GM10248 (cell line): ENCODE measurements around the gene NLGN2.

Source experiments
- CTCF ChIA-PET: fragments of 300-600 bp; sonication (Branson Sonifier 250); formaldehyde crosslinking; extraction: SDS; loops from one replicate; lab custom pipeline; 2021; ENCODE audit warnings: antibody characterized with exemption; lab: Yijun Ruan, JAX
- POLR2A ChIA-PET: fragments of 350-650 bp; sonication (Branson Sonifier 250); formaldehyde crosslinking; extraction: SDS; loops from one replicate; lab custom pipeline; 2020; ENCODE audit warnings: antibody characterized with exemption; lab: Yijun Ruan, JAX
- DNase-seq: peaks from one replicate; pipeline ENCODE4 v3.0.0; 2012; ENCODE audit errors: extremely low spot score
- TF ChIP-seq, protein P1 (sequence below): IDR thresholded peaks from 2 replicates; pipeline ENCODE4 v1.5.1; 2012; ENCODE audit warnings: mild to moderate bottlenecking, low read depth; ENCODE audit errors: extremely low read depth, missing control alignments, control extremely low read depth

The NLGN2 gene

DNA sequence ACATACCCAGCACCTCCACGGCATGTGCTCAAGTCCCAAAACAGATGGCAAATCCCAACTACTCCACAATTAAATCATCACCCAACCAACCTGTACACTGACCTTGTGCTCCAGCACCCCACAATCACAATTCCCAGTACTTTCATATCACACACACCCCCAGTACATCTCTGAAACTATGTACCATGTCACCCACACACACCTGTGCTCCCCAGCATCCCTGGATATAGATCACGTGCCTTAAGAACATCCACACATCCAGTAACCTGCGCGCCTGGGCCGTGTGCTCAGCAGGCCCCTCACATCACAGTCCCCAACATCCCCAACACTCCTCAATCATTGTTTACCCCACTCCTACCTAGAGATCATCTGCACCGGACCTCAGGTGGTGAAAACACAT, 2.1 kb downstream of the NLGN2 start:
- POLR2A ChIA-PET = no interaction called here
- DNase-seq = no peak
- TF ChIP-seq, protein P1, sequence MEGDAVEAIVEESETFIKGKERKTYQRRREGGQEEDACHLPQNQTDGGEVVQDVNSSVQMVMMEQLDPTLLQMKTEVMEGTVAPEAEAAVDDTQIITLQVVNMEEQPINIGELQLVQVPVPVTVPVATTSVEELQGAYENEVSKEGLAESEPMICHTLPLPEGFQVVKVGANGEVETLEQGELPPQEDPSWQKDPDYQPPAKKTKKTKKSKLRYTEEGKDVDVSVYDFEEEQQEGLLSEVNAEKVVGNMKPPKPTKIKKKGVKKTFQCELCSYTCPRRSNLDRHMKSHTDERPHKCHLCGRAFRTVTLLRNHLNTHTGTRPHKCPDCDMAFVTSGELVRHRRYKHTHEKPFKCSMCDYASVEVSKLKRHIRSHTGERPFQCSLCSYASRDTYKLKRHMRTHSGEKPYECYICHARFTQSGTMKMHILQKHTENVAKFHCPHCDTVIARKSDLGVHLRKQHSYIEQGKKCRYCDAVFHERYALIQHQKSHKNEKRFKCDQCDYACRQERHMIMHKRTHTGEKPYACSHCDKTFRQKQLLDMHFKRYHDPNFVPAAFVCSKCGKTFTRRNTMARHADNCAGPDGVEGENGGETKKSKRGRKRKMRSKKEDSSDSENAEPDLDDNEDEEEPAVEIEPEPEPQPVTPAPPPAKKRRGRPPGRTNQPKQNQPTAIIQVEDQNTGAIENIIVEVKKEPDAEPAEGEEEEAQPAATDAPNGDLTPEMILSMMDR = no peak
- CTCF ChIA-PET = no interaction called here

DNA sequence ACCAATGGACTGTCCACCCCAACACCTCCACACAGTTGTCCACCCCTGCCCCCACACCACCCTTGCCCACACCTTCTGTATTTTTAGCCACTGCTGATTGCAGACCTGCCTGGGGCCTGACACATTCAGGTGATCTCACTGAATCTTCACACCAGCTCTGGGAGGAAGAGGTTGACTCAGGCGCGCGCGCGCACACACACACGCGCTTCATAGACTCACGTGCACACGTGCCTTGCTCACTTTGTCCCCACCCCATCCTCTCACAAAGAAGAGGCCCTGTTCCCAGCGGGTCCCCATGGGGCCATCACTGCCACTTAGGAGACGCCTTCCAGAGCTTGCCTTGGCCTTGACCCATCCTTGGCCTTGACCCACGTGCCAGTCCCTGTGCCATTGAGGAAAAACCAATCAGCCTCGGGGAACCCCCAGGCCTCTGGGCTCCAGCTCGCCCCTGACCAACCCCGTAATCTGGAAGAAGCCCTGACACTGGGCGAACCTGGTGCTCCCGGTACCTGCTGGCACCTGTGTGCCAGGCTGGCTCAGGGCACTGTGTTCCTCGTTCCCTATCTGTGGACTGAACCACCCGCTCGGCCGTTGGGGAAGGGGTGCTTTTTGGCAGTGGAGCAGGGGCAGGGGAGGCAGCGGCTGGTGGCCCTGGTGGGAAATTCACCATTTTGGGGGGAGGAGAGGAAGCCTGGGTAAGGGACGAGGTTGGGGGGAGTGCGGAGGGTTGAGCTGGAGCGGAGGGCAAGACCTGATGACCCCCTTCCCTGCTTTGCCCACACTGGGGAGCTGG, 3.2 kb downstream of the NLGN2 start:
- TF ChIP-seq, protein P1 = no peak
- CTCF ChIA-PET = no interaction called here
- DNase-seq = no peak
- POLR2A ChIA-PET = no interaction called here

DNA sequence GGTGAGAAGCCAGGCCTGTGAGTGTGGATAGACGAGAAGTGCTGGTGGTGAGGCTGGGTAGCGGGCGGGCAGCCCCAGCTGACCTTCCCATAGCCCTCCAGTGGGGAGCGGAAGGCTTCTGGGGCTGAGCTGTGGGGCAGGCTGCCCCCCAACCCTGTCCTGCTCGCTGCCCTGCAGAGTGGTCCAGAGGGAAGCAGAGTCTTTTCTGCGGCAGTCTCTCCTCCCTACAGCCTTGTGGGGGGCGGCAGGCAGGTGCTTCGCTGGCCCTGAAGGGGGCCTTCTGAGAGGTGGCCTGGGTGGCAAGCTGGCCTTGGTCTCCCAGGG, 3.7 kb downstream of the NLGN2 start:
- CTCF ChIA-PET = no interaction called here
- DNase-seq = no peak
- POLR2A ChIA-PET = no interaction called here
- TF ChIP-seq, protein P1 = no peak

DNA sequence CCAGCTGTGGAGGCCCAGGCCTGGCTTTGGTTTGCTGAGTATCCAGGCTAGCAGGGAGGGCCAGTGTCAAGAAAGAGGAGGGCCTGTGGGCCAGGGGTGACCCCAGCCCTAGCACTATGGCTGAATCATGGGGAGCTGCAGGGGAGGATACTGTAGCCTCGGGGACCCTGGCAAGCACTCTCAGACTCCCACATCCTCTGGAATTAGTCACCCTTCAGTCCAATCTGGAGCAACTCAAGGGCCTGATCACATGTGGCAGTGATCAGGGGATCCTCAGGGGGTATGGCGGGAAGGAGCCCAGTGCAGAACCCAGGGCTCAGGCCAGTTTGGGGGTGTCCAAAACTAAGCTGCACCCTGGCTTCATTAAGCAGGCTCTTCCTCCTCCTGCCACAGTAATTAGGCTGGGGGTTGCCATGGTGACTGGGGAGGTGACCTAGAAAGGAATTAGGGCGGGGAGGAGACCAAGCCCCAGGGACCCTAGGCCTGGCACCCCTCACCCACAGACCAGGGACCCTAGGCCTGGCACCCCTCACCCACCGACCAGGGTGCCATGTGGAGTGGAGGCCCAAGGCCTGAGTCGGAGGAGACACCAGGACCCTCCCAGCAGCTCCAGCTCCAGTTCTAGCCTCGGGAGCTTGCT, 5.8 kb downstream of the NLGN2 start:
- no peak for DNase-seq
- TF ChIP-seq, protein P1 = no peak
- CTCF ChIA-PET = interaction anchor here (1.1 to 1.6 kb wide), 2 partner anchors 8 to 58 kb away, joined by 3 read pairs; no protein-coding TSS in a partner anchor
- POLR2A ChIA-PET = no interaction called here

DNA sequence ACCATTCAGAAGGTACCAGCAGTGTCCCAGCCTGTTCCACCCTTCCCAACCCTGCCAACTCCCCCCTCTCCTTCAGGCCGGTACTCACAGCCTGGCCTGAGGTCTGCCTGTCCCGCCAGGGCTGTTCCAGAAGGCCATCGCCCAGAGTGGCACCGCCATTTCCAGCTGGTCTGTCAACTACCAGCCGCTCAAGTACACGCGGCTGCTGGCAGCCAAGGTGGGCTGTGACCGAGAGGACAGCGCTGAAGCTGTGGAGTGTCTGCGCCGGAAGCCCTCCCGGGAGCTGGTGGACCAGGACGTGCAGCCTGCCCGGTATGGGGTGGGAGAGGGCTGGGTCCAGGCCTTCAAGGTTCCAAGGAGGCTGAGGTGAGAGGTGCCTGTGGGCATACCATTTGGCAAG, 7.2 kb downstream of the NLGN2 start:
- no peak for DNase-seq
- POLR2A ChIA-PET = no interaction called here
- CTCF ChIA-PET = no interaction called here
- TF ChIP-seq, protein P1 = no peak

DNA sequence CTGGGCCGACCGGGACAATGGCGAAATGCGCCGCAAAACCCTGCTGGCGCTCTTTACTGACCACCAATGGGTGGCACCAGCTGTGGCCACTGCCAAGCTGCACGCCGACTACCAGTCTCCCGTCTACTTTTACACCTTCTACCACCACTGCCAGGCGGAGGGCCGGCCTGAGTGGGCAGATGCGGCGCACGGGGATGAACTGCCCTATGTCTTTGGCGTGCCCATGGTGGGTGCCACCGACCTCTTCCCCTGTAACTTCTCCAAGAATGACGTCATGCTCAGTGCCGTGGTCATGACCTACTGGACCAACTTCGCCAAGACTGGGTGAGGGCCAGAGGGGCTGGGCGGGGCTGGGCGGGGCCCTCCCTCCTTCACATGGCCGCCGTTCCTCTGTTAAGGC, 8.1 kb downstream of the NLGN2 start:
- ChIA-PET POLR2A (interaction anchor here (0.6 kb wide), 1 partner anchor 69 kb away, joined by 4 read pairs; the partner anchor contains the start of gene POLR2A), CTCF (no interaction called here)
- TF ChIP-seq, protein P1 = no peak
- DNase-seq = no peak
